Panc1 (cell line): Measurements from ENCODE around the gene PRMT3. TPM values are rescaled to one million over a fixed set of nuclear protein-coding genes. Genes with fewer than 3 reads are reported as not detected.
"Not testable (repeated sequence)": the region's sequence is repeated elsewhere in the genome, so short reads cannot be mapped to it uniquely, and the experiment has no call there.

Experiments used
- ATAC-seq: fragments of 200-7000 bp; cut with Tn5 transposase; 2 replicates; pipeline ENCODE4 v1.9.1; 2020; ENCODE audit warnings: mild to moderate bottlenecking, moderate library complexity
- BruUV-seq: library from RNA; stranded (reverse); fragments of 400-500 nt; replicated peaks from 2 replicates; lab custom pipeline; 2021; lab: Mats Ljungman, UMichigan
- CTCF ChIA-PET: fragments of 300-600 bp; sonication (Branson Sonifier 250); formaldehyde crosslinking; loops from one replicate; lab custom pipeline; 2022; ENCODE audit warnings: antibody characterized with exemption; lab: Charles Lee
- POLR2A ChIA-PET: fragments of 300-600 bp; sonication (Branson Sonifier 250); formaldehyde crosslinking; loops from one replicate; lab custom pipeline; 2022; ENCODE audit warnings: antibody characterized with exemption; lab: Charles Lee
- DNase-seq: peaks from one replicate; pipeline ENCODE4 v3.0.0-alpha.2; 2010; ENCODE audit warnings: low read depth, low spot score
- H3K27ac ChIP-seq: 2 replicates; pipeline ENCODE4 v1.5.1; 2011; ENCODE audit warnings: mild to moderate bottlenecking, low read length, inconsistent platforms
- H3K27me3 ChIP-seq: fragments of 200-500 bp; sonication (Bioruptor generic); 2 replicates; pipeline ENCODE4 v1.6.0; 2014; ENCODE audit warnings: low read length, inconsistent platforms; ENCODE audit not compliant: control insufficient read depth, insufficient read depth
- H3K36me3 ChIP-seq: fragments of 200-500 bp; sonication (Bioruptor generic); 2 replicates; pipeline ENCODE4 v1.5.1; 2014; ENCODE audit warnings: inconsistent platforms, mild to moderate bottlenecking, low read length, moderate library complexity; ENCODE audit not compliant: control insufficient read depth, insufficient read depth
- H3K4me1 ChIP-seq: 2 replicates; pipeline ENCODE4 v1.5.1; 2011; ENCODE audit warnings: inconsistent platforms, mild to moderate bottlenecking, low read length, moderate library complexity; ENCODE audit not compliant: control insufficient read depth, insufficient read depth
- H3K4me3 ChIP-seq, 2 experiments: 2 replicates each; pipeline ENCODE4 v1.5.1; 2011 to 2012; ENCODE audit warnings: low read depth in 2 of 2, low read length in 2 of 2, mild to moderate bottlenecking in 2 of 2, inconsistent platforms in 1 of 2, moderate library complexity in 1 of 2
- H3K9me3 ChIP-seq: fragments of 200-500 bp; sonication (Bioruptor generic); 2 replicates; pipeline ENCODE4 v1.5.1; 2014; ENCODE audit warnings: low read depth, mild to moderate bottlenecking, inconsistent platforms, low read length, moderate library complexity; ENCODE audit not compliant: control insufficient read depth, insufficient read depth
- POLR2AphosphoS5 ChIP-seq: IDR thresholded peaks from 2 replicates; pipeline ENCODE4 v1.6.1; 2012; ENCODE audit warnings: mild to moderate bottlenecking, low read depth, low read length, moderate library complexity
- REST ChIP-seq, 2 experiments: IDR thresholded peaks; 2 replicates each; pipeline ENCODE4 v1.6.1; 2011 to 2012; ENCODE audit warnings: low read depth in 2 of 2, control low read depth in 1 of 2, low read length in 1 of 2, mild to moderate bottlenecking in 1 of 2, moderate library complexity in 1 of 2; ENCODE audit not compliant: insufficient read depth in 1 of 2
- SIN3A ChIP-seq: IDR thresholded peaks from 2 replicates; pipeline ENCODE4 v1.6.1; 2012; ENCODE audit warnings: low read depth, mild to moderate bottlenecking, low read length, moderate library complexity, borderline replicate concordance; ENCODE audit not compliant: insufficient read depth
- TCF7L2 ChIP-seq: IDR thresholded peaks from 2 replicates; pipeline ENCODE4 v1.6.1; 2011; ENCODE audit warnings: mild to moderate bottlenecking, low read depth, low read length, inconsistent platforms
- in situ Hi-C: cut with HindIII; loops from 2 replicates; pipeline ENCODE4 v1.10.0; 2016; ENCODE audit warnings: low sequenced_read_pairs, low pct_unique_long_range_greater_than_20kb
- intact Hi-C: fragments of 100-400 bp; cut with micrococcal nuclease; formaldehyde crosslinking; loops from one replicate; pipeline ENCODE4 v1.10.0; 2022; ENCODE audit not compliant: unreplicated experiment
- total RNA-seq: library from RNA; stranded (reverse); gene quantifications from one replicate; pipeline ENCODE4 v1.2.1, GENCODE V29; 2021; ENCODE audit not compliant: unreplicated experiment
- TF ChIP-seq, protein P1 (sequence below): fragments of 450-650 bp; IDR thresholded peaks from 2 replicates; pipeline ENCODE4 v1.5.1; 2017; ENCODE audit warnings: mild to moderate bottlenecking

PRMT3 gene
- total RNA-seq, 1 experiment from 2014 or later, result 31.2 TPM

- H3K9me3 ChIP-seq, result no peaks in the 10 kb centered on the region
- TF ChIP-seq REST (IDR thresholded peaks at IDR 0.05; ENCODE audit: insufficient read depth in 1 of 2, low read depth in 2 of 2, low read length in 1 of 2), result no peak
- TF ChIP-seq, protein P1, sequence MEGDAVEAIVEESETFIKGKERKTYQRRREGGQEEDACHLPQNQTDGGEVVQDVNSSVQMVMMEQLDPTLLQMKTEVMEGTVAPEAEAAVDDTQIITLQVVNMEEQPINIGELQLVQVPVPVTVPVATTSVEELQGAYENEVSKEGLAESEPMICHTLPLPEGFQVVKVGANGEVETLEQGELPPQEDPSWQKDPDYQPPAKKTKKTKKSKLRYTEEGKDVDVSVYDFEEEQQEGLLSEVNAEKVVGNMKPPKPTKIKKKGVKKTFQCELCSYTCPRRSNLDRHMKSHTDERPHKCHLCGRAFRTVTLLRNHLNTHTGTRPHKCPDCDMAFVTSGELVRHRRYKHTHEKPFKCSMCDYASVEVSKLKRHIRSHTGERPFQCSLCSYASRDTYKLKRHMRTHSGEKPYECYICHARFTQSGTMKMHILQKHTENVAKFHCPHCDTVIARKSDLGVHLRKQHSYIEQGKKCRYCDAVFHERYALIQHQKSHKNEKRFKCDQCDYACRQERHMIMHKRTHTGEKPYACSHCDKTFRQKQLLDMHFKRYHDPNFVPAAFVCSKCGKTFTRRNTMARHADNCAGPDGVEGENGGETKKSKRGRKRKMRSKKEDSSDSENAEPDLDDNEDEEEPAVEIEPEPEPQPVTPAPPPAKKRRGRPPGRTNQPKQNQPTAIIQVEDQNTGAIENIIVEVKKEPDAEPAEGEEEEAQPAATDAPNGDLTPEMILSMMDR, result no peak
- TF ChIP-seq TCF7L2, result no peak
- TF ChIP-seq POLR2AphosphoS5, result no peak
- ChIA-PET POLR2A (no interaction called here), CTCF (no interaction called here)
- no peaks in the 10 kb centered on the region for H3K4me1 ChIP-seq
- DNase-seq (no peak), ATAC-seq (no peak)
- intact Hi-C loops (no loop called here), in situ Hi-C loops (no loop called here)
- no peak overlapping the region for H3K27ac ChIP-seq
- peaks cover 7% of the 10 kb centered on the region; the same call in 1 of the 2 replicates for H3K36me3 ChIP-seq
- no peaks in the 10 kb centered on the region for H3K27me3 ChIP-seq
- BruUV-seq, result no TSS peak
- H3K4me3 ChIP-seq, result no peak overlapping the region
These were observed 82.8 kb downstream of the PRMT3 start for GRCh38 chr11:20470348-20470747.

DNA sequence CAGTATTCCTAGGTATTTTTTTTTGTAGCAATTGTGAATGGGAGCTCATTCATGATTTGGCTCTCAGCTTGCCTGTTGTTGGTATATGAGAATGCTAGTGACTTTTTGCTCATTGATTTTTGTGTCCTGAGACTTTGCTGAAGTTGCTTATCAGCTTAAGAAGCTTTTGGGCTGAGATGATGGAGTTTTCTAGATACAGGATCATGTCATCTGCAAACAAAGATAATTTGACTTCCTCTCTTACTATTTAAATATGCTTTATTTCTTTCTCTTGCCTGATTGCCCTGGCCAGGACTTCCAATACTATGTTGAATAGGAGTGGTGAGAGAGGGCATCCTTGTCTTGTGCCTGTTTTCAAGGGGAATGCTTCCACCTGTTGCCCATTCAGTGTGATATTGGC is 84.4 kb downstream of the PRMT3 start:
- intact Hi-C loops, H3K36me3 ChIP-seq, H3K27ac ChIP-seq, ATAC-seq, H3K4me1 ChIP-seq, CTCF ChIA-PET, H3K4me3 ChIP-seq, POLR2A ChIA-PET, DNase-seq, in situ Hi-C loops, H3K27me3 ChIP-seq, BruUV-seq, H3K9me3 ChIP-seq: not testable (repeated sequence)

- Histone ChIP-seq H3K9me3 (no peaks in the 10 kb centered on the region), H3K4me3 (no peak overlapping the region), H3K27ac (no peak overlapping the region), H3K4me1 (no peaks in the 10 kb centered on the region), H3K36me3 (no peaks in the 10 kb centered on the region), H3K27me3 (no peaks in the 10 kb centered on the region)
- in situ Hi-C loops, result no loop called here
- DNase-seq (no peak), ATAC-seq (no peak)
- POLR2A ChIA-PET, result no interaction called here
- BruUV-seq, result no TSS peak
- CTCF ChIA-PET, result no interaction called here
- no peak for TF ChIP-seq TCF7L2
- TF ChIP-seq SIN3A, result no peak
- TF ChIP-seq REST (IDR thresholded peaks at IDR 0.05; ENCODE audit: insufficient read depth in 1 of 2, low read depth in 2 of 2, low read length in 1 of 2), result no peak
- TF ChIP-seq, protein P1, result no peak
- intact Hi-C loops, result no loop called here
These were observed 86.8 kb downstream of the PRMT3 start for GRCh38 chr11:20474176-20474881.
